HL-60/S4 treated with retinoic acid at 250 ng/mL for 4 days and 3 days (cell line): ENCODE results near the gene DHX57.
"Not testable (repeated sequence)": the region's sequence is repeated elsewhere in the genome, so short reads cannot be mapped to it uniquely, and the experiment has no call there.

Source experiments
- in situ Hi-C: fragments of 300-500 bp; cut with MboI; formaldehyde crosslinking; loops from 2 replicates; pipeline ENCODE4 v1.7.0; 2022; ENCODE audit warnings: low sequenced_read_pairs

Gene DHX57

GRCh38 chr2:38873763-38874162 lies 2.0 kb downstream of the DHX57 start:
- in situ Hi-C loops = no loop called here

- in situ Hi-C loops = no loop called here
These were observed 4.3 kb downstream of the DHX57 start for GRCh38 chr2:38871432-38871831.

DNA sequence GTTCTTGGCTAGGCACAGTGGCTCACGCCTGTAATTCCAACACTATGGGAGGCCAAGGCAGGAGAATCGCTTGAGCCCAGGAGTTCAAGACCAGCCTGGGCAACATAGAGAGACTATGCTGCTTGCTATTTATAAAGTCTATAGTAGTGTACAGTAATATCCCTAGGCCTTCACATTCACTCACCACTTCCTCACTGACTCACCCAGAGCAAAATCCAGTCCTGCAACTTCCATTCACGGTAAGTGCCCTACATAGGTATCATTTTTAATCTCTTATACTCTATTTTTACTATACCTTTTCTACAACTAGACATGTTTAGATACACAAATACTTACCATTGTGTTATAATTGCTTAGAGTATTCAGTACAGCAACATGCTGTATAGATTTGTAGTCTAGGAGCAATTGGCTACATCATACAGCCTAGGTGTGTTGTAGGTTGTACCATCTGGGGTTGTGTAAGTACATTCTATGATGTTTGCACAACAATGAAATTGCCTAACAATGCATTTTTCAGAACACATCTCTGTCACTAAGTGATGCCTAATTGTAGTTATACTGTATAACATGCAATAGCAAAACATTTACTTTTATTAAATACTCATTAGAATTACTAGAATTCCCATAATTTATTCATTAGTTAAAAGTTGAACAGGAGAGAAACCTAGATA lies 8.8 kb downstream of the DHX57 start:
- in situ Hi-C loops = no loop called here

DNA sequence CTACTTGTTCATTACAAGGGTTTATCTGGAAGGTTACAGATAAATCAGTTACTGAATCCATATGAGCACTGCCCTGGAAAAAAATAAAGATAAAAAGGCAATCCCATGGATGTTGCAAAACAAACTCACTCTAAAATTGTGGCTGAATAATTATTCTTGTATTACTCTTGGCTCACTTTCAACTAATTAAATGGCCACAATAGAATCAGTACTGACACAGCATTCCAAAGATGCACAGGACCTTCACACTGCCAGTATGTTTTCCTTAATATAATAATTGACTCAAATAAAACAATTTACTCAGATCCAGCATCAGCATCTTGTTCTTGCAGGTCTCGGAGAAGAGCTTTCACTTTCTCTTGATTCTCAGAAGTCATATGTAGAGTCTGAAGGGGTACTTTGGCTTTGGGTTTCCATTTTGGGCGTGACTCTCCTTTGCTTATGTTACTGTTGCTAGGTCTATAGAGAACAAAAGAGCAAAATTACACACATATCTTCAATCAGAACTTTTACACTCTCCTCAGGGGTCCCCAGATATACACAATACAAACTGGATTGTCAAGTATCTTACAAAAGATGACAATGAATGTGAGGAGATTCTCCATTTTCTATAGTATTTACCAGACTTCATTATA lies 12.6 kb downstream of the DHX57 start:
- in situ Hi-C loops = no loop called here

- in situ Hi-C loops = no loop called here
These were observed 13.3 kb downstream of the DHX57 start for GRCh38 chr2:38862476-38862875.

DNA sequence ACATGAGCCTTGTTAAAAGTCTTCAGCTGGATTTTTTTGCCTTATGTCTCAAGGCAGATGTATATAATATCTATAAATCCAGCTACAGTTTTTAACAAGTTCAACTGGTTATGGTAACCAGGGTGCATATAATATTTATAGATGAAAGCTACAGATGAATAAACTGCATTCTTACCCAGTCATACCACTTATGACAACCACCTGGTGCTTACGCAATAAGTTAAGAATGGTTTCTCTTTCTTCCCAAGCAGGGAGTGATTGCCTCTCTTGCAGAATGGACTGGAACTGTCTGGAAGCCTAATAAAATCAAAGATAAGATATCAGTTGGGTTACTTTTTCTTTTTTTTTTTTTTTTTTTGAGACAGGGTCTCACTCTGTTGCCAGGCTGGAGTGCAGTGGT lies 19.6 kb downstream of the DHX57 start:
- in situ Hi-C loops = no loop called here

DNA sequence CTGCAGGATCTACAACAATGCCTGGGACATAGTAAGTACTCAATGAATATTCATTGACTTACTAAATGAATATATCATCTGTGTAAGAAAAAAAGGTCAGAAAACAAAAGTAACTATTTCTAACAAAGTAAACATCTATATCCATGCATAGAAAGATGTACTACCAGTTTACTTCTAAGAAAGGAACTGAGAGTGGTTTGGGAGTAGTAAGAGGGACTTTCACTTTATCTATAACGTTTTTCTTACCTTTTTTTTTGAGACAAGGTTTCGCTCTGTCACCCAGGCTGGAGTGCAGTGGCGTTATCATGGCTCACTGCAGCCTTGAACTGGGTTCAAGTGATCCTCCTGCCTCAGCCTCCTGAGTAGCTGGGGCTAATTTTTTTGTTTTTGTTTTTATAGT lies 25.7 kb downstream of the DHX57 start:
- in situ Hi-C loops = no loop called here

GRCh38 chr2:38836791-38837190 lies 38.9 kb downstream of the DHX57 start:
- in situ Hi-C loops = no loop called here

DNA sequence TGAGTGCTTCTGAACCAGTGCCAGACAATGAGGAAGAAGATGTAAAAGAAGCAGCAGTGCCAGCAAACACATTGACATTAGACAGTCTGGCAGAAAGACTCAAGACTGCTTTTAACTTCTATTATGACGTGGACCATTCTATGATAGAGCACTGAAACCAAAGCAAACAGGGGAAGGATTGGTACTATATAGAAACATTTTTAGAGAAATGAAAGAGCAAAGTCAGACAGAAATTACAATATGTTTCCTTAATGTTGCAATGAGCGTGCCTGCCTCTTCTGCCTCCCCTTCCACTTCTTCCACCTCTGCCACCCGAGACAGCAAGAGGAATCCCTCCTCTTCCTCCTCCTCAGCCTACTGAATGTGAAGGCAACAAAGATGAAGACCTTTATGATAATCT lies 39.7 kb downstream of the DHX57 start:
- in situ Hi-C loops = no loop called here

GRCh38 chr2:38835015-38835601 lies 40.6 kb downstream of the DHX57 start:
- in situ Hi-C loops = no loop called here

GRCh38 chr2:38830526-38831159 lies 45.1 kb downstream of the DHX57 start:
- in situ Hi-C loops = no loop called here

DNA sequence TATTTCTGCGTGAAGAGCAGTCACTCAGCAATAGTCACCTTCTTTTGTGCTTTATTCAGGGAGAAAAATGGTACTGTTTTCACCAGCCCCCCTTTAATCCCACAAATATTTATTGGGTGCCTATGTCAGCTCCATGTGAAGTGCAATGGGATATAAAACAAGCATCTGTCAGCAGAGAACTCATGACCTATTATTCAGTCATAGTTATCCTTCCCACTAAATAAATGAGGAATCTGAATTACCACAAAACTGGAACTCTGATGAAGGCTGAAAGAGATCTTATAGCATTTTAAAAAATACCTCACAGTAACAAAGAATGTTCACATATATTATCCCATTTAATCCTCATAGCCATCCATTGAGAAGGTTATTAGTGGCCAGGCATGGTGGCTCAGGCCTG lies 45.8 kb downstream of the DHX57 start:
- in situ Hi-C loops = no loop called here

DNA sequence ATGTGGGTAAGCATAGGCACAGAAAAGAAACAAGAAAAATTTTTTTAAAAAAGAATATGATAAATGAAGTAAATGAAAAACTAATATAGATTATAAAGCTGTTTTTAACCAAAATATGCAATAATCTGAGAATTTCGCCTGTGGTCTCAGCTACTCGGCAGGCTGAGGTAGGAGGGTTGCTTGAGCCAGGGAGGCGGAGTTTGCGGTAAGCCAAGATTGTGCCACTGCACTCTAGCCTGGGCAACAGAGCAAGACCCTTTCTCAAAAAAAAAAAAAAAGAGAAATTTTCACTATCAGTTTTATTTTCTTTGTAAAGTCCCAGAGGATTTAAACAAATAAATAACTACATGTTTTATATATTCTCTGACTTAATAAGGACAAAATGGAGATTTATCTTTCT lies 47.3 kb downstream of the DHX57 start:
- in situ Hi-C loops = no loop called here

DNA sequence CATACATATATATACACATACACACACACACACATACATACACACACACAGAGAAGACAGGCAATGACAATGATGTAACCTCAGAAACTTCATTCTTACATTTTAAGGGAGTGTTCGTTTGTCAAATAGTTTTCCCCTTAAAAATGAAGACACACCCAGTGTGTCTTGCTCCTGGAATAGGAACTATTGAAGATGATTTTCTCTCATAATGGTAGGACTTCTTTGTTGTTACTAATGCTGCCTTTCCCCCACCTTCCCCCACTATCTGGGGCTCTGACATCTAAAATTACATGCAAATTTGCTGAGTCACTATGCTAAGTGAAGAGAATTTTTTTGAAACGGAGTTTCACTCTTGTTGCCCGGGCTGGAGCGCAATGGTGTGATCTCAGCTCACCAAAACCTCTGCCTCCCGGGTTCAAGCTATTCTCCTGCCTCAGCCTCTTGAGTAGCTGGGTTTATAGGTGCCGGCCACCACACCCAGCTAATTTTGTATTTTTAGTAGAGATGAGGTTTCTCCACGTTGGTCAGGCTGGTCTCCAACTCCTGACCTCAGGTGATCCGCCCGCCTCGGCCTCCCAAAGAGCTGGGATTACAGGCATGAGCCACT lies 48.1 kb downstream of the DHX57 start:
- in situ Hi-C loops = not testable (repeated sequence)

- in situ Hi-C loops = no loop called here
These were observed 49.8 kb downstream of the DHX57 start for GRCh38 chr2:38825956-38826355.

DNA sequence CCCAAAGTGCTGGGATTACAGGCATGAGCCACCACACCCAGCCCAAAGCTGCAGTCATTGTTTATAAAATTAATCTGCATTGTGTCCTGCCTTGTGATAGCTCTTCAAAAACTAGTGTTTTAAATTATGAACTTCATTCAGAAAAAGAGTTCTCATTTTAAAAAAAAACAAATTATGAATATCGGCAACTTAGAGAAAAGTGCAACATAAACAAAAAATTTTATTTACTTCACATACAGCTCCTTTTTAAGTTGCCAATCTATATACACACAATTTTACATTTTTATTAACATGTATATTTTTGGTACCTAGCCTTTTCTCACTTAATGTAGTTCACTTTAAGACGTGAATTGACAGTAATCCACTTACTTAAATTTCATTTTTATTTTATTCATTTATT lies 50.8 kb downstream of the DHX57 start:
- in situ Hi-C loops = no loop called here

- in situ Hi-C loops = no loop called here
These were observed 52.3 kb downstream of the DHX57 start for GRCh38 chr2:38823386-38823785.

- in situ Hi-C loops = no loop called here
These were observed 57.2 kb downstream of the DHX57 start for GRCh38 chr2:38818565-38818964.

DNA sequence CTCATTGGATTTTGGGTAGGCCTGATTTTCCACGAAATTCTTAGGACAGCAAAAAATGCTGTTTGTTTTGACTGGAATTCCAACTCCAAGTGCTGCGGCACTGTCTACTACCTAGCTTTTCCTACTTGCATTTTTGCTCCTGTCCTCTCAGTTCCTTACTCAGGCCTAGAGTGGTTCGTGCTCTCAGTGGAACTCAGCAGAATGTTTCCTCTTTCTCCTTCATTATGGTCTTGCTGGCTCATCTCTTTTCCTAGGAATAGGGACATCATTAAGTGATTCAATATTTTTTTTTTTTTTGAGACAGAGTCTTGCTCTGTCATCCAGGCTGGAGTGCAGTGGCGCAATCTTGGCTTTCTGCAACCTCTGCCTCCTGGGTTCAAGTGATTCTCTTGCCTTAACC lies 59.8 kb downstream of the DHX57 start:
- in situ Hi-C loops = no loop called here

GRCh38 chr2:38810488-38810887 lies 65.2 kb downstream of the DHX57 start:
- in situ Hi-C loops = no loop called here

DNA sequence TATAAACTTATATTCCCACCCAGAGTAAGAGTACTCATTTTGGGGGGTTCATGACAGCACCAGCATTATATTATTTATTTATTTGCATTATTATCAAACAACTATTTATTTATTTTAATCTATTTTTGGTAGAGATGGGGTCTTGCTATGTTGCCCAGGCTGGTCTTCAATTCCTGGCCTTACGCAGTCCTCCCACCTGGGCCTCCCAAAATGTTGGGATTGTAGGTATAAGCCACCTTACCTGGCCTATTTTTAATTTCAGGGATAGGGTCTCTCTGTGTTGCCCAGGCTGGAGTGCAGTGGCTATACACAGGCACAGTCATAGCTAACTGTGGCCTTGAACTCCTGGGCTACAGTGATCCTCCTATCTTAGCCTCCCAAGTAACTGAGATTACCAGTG lies 67.1 kb downstream of the DHX57 start:
- in situ Hi-C loops = no loop called here

- in situ Hi-C loops = no loop called here
These were observed 69.0 kb downstream of the DHX57 start for GRCh38 chr2:38806733-38807059.
